H1 (cell line): ENCODE measurements around the gene COQ2. TPM values are rescaled to one million over a fixed set of nuclear protein-coding genes. Genes with fewer than 3 reads are reported as not detected.

Experiments
- CTCF ChIA-PET: fragments of 300-600 bp; sonication (Branson Sonifier 250); formaldehyde crosslinking; loops from one replicate; lab custom pipeline; 2021; ENCODE audit not compliant: partially characterized antibody; lab: Charles Lee
- POLR2A ChIA-PET: fragments of 300-600 bp; sonication (Branson Sonifier 250); formaldehyde crosslinking; loops from one replicate; lab custom pipeline; 2021; ENCODE audit warnings: inconsistent platforms; ENCODE audit not compliant: partially characterized antibody; lab: Charles Lee
- DNase-seq, 2 experiments: peaks; one replicate each; pipeline versions ENCODE4 v3.0.0 to v3.0.0-alpha.2; 2010 to 2022; ENCODE audit warnings: low spot score in 2 of 2, low read depth in 1 of 2, mixed read lengths in 1 of 2
- FAIRE-seq: peaks from 2 replicates; lab custom pipeline; 2011; peaks lifted over from hg19 to GRCh38; lab: Jason Lieb, UNC
- H2AFZ ChIP-seq: 2 replicates; pipeline ENCODE4 v1.8.1; 2012; ENCODE audit warnings: low read length, inconsistent platforms
- H2AK5ac ChIP-seq: 2 replicates; pipeline ENCODE4 v1.6.1; 2013; ENCODE audit warnings: low read depth, low read length
- H2BK120ac ChIP-seq: replicated peaks from 2 replicates; pipeline ENCODE3; 2013; ENCODE audit warnings: low read depth, low read length, inconsistent platforms
- H2BK12ac ChIP-seq: 2 replicates; pipeline ENCODE4 v1.6.1; 2013; ENCODE audit warnings: low read depth, low read length
- H2BK15ac ChIP-seq: 2 replicates; pipeline ENCODE4 v1.6.1; 2013; ENCODE audit warnings: low read length
- H2BK20ac ChIP-seq: 2 replicates; pipeline ENCODE4 v1.6.1; 2013; ENCODE audit warnings: low read length
- H2BK5ac ChIP-seq: 2 replicates; pipeline ENCODE4 v1.6.1; 2013; ENCODE audit warnings: low read depth, low read length
- H3K14ac ChIP-seq: 2 replicates; pipeline ENCODE4 v1.6.1; 2013; ENCODE audit warnings: inconsistent platforms; ENCODE audit not compliant: insufficient read length
- H3K18ac ChIP-seq: 2 replicates; pipeline ENCODE4 v1.6.1; 2013; ENCODE audit warnings: low read length; ENCODE audit errors: extremely low read depth
- H3K23ac ChIP-seq: 2 replicates; pipeline ENCODE4 v1.6.1; 2013; ENCODE audit warnings: inconsistent platforms; ENCODE audit not compliant: insufficient read length
- H3K23me2 ChIP-seq: 2 replicates; pipeline ENCODE4 v1.6.1; 2013; ENCODE audit warnings: low read depth, low read length
- H3K27ac ChIP-seq: 2 replicates; pipeline ENCODE4 v1.6.1; 2011; ENCODE audit warnings: low read depth, low read length, inconsistent platforms
- H3K27me3 ChIP-seq, 4 experiments: replicated peaks in 1 of 4; 1 replicate in 1 of 4; 2 replicates in 3 of 4; pipeline versions ENCODE4 v1.6.1 to v1.8.1; 2011 to 2013; ENCODE audit warnings: low read length in 3 of 4, mild to moderate bottlenecking in 3 of 4, inconsistent platforms in 2 of 4, mixed read lengths in 2 of 4, moderate library complexity in 1 of 4; ENCODE audit not compliant: control insufficient read depth in 3 of 4, insufficient read depth in 3 of 4; ENCODE audit errors: extremely low read depth in 1 of 4
- H3K36me3 ChIP-seq, 4 experiments: 2 replicates each; pipeline versions ENCODE4 v1.6.1 to v1.8.1; 2011 to 2013; ENCODE audit warnings: mild to moderate bottlenecking in 4 of 4, low read length in 3 of 4, moderate library complexity in 2 of 4, control low read depth in 1 of 4, inconsistent platforms in 1 of 4; ENCODE audit not compliant: insufficient read depth in 4 of 4, control insufficient read depth in 2 of 4
- H3K4ac ChIP-seq: replicated peaks from 2 replicates; pipeline ENCODE3; 2013; ENCODE audit warnings: low read length, low read depth, mixed read lengths, inconsistent platforms; ENCODE audit not compliant: insufficient read length
- H3K4me1 ChIP-seq, 4 experiments: replicated peaks in 1 of 4; 1 replicate in 1 of 4; 2 replicates in 3 of 4; pipeline versions ENCODE4 v1.6.1 to v1.8.1; 2011 to 2013; ENCODE audit warnings: low read length in 3 of 4, inconsistent platforms in 2 of 4, mixed read lengths in 1 of 4; ENCODE audit not compliant: insufficient read depth in 4 of 4, control insufficient read depth in 3 of 4
- H3K4me2 ChIP-seq, 2 experiments: 2 replicates each; pipeline versions ENCODE4 v1.6.1 to v1.8.1; 2011 to 2013; ENCODE audit warnings: low read depth in 2 of 2, low read length in 2 of 2, control low read depth in 1 of 2, inconsistent platforms in 1 of 2, mild to moderate bottlenecking in 1 of 2; ENCODE audit not compliant: insufficient read depth in 1 of 2
- H3K4me3 ChIP-seq, 4 experiments: fragments of 200-600, 300-600 bp in 1 of 4; sonication (generic), shearing (Covaris generic), sonication (Bioruptor Twin) in 1 of 4; 2 replicates each; pipeline versions ENCODE4 v1.5.1 to v1.8.1; 2011 to 2016; ENCODE audit warnings: low read length in 4 of 4, low read depth in 3 of 4, control low read depth in 2 of 4, inconsistent platforms in 2 of 4, mild to moderate bottlenecking in 2 of 4, mixed read lengths in 1 of 4, moderate library complexity in 1 of 4; ENCODE audit not compliant: insufficient read depth in 2 of 4; ENCODE audit errors: extremely low read depth in 1 of 4
- H3K56ac ChIP-seq: replicated peaks from 2 replicates; pipeline ENCODE3; 2013; ENCODE audit warnings: low read depth, mild to moderate bottlenecking, mixed read lengths, low read length, inconsistent platforms; ENCODE audit not compliant: insufficient read length
- H3K79me1 ChIP-seq: 2 replicates; pipeline ENCODE4 v1.6.1; 2013; ENCODE audit warnings: low read depth, low read length, control low read depth
- H3K79me2 ChIP-seq, 2 experiments: 2 replicates each; pipeline versions ENCODE4 v1.6.1 to v1.8.1; 2012 to 2013; ENCODE audit warnings: low read length in 2 of 2, mild to moderate bottlenecking in 2 of 2, inconsistent platforms in 1 of 2; ENCODE audit not compliant: insufficient read depth in 2 of 2, control insufficient read depth in 1 of 2
- H3K9ac ChIP-seq, 4 experiments: replicated peaks in 1 of 4; 1 replicate in 1 of 4; 2 replicates in 3 of 4; pipeline versions ENCODE4 v1.6.1 to v1.8.1; 2011 to 2013; ENCODE audit warnings: low read depth in 3 of 4, low read length in 3 of 4, control low read depth in 2 of 4, mild to moderate bottlenecking in 2 of 4, moderate library complexity in 2 of 4, inconsistent platforms in 1 of 4; ENCODE audit errors: extremely low read depth in 1 of 4
- H3K9me3 ChIP-seq, 2 experiments: 2 replicates each; pipeline versions ENCODE4 v1.6.1 to v1.8.1; 2012 to 2013; ENCODE audit warnings: mild to moderate bottlenecking in 2 of 2, moderate library complexity in 2 of 2, control low read depth in 1 of 2, inconsistent platforms in 1 of 2, low read depth in 1 of 2, low read length in 1 of 2, mixed read lengths in 1 of 2; ENCODE audit not compliant: insufficient read depth in 2 of 2
- H4K20me1 ChIP-seq, 2 experiments: replicated peaks in 1 of 2; 2 replicates each; pipeline versions ENCODE3 to v1.8.1; 2011 to 2013; ENCODE audit warnings: inconsistent platforms in 2 of 2, low read length in 2 of 2, mild to moderate bottlenecking in 1 of 2; ENCODE audit not compliant: insufficient read depth in 2 of 2, control insufficient read depth in 1 of 2
- H4K5ac ChIP-seq: 2 replicates; pipeline ENCODE4 v1.6.1; 2013; ENCODE audit warnings: low read length, low read depth, mixed read lengths, inconsistent platforms; ENCODE audit not compliant: insufficient read length
- H4K8ac ChIP-seq: 2 replicates; pipeline ENCODE4 v1.8.0; 2013; ENCODE audit warnings: mild to moderate bottlenecking, moderate library complexity, low read length, inconsistent platforms; ENCODE audit not compliant: insufficient read depth; ENCODE audit errors: extremely low read depth
- H4K91ac ChIP-seq: replicated peaks from 2 replicates; pipeline ENCODE3; 2013; ENCODE audit warnings: low read length, mixed read lengths, inconsistent platforms; ENCODE audit not compliant: insufficient read length
- BACH1 ChIP-seq: IDR thresholded peaks from 2 replicates; pipeline ENCODE4 v1.6.1; 2012; ENCODE audit warnings: low read length, improper control_type of control experiment
- BCL11A ChIP-seq, 2 experiments: IDR thresholded peaks; one replicate each; pipeline ENCODE4 v1.6.1; 2011; ENCODE audit warnings: low read depth in 2 of 2, low read length in 2 of 2, mild to moderate bottlenecking in 2 of 2
- BRCA1 ChIP-seq: IDR thresholded peaks from 2 replicates; pipeline ENCODE4 v1.6.1; 2012; ENCODE audit warnings: low read depth, low read length, improper control_type of control experiment
- CBX8 ChIP-seq: fragments of 300-800, 300-1000 bp; sonication (generic); IDR thresholded peaks from 2 replicates; pipeline ENCODE4 v1.7.1; 2016; ENCODE audit warnings: low read depth, low read length, borderline replicate concordance
- CHD1 ChIP-seq: IDR thresholded peaks from 2 replicates; pipeline ENCODE4 v1.6.1; 2012; ENCODE audit warnings: low read depth, low read length, improper control_type of control experiment
- CTBP2 ChIP-seq: IDR thresholded peaks from 2 replicates; pipeline ENCODE4 v1.7.0; 2011; ENCODE audit warnings: borderline replicate concordance, mild to moderate bottlenecking, moderate library complexity, mixed read lengths, low read length; ENCODE audit not compliant: insufficient read depth, insufficient read length
- GTF2F1 ChIP-seq: IDR thresholded peaks from 2 replicates; pipeline ENCODE4 v1.6.1; 2012; ENCODE audit warnings: low read depth, low read length, improper control_type of control experiment, borderline replicate concordance
- HDAC6 ChIP-seq: IDR thresholded peaks from one replicate; pipeline ENCODE4 v1.7.1; 2012; ENCODE audit warnings: low read depth, mild to moderate bottlenecking, inconsistent platforms, low read length, moderate library complexity
- KDM1A ChIP-seq: fragments of 200-600, 300-600 bp; sonication (generic); IDR thresholded peaks from 2 replicates; pipeline ENCODE4 v1.7.1; 2016; ENCODE audit warnings: mild to moderate bottlenecking, low read length, borderline replicate concordance
- POU5F1 ChIP-seq: IDR thresholded peaks from 2 replicates; pipeline ENCODE4 v1.6.1; 2011; ENCODE audit warnings: low read depth, mild to moderate bottlenecking, low read length, moderate library complexity
- SIN3A ChIP-seq, 2 experiments: IDR thresholded peaks in 1 of 2; conservative IDR thresholded peaks in 1 of 2; 2 replicates each; pipeline ENCODE4 v1.6.1; 2011 to 2012; ENCODE audit warnings: low read length in 2 of 2, improper control_type of control experiment in 1 of 2, low read depth in 1 of 2, mild to moderate bottlenecking in 1 of 2
- SP1 ChIP-seq: IDR thresholded peaks from 2 replicates; pipeline ENCODE4 v1.6.1; 2011; ENCODE audit warnings: low read depth, low read length
- TBP ChIP-seq: IDR thresholded peaks from 2 replicates; pipeline ENCODE4 v1.6.1; 2011; ENCODE audit warnings: low read depth, low read length, improper control_type of control experiment
- YY1 ChIP-seq: IDR thresholded peaks from 2 replicates; pipeline ENCODE4 v1.6.1; 2011; ENCODE audit warnings: low read depth, mild to moderate bottlenecking, low read length
- ZNF274 ChIP-seq: IDR thresholded peaks from 2 replicates; pipeline ENCODE4 v1.7.0; 2012; ENCODE audit warnings: low read length, borderline replicate concordance; ENCODE audit errors: extremely low read depth
- WGBS, 2 experiments: shearing (Covaris generic) in 1 of 2; methylation state at CpG; one replicate each; pipeline versions ENCODE4 v1.1.6 to v1.1.7; 2013 to 2015; ENCODE audit warnings: low lambda C conversion rate in 2 of 2, mixed read lengths in 2 of 2, inconsistent platforms in 1 of 2, low coverage in 1 of 2, missing lambda C conversion rate in 1 of 2; ENCODE audit not compliant: insufficient replicate concordance in 2 of 2, insufficient coverage in 1 of 2, insufficient read length in 1 of 2; ENCODE audit errors: extremely low coverage in 1 of 2, missing lambda C conversion rate in 1 of 2; 5-methylcytosine and 5-hydroxymethylcytosine counted together
- polyA plus RNA-seq, 7 experiments: library from polyadenylated mRNA; depleted of rRNA in 3 of 7; stranded (reverse) in 5 of 7; unstranded in 2 of 7; fragments of >200 nt in 5 of 7; fragments of 200-250 nt in 2 of 7; gene quantifications; 1 replicate in 5 of 7; 2 replicates in 1 of 7; 4 replicates in 1 of 7; pipeline versions ENCODE4 v1.2.1 to v1.2.3, GENCODE V29; 2011 to 2013; ENCODE audit warnings: missing spikeins in 2 of 7, mixed read lengths in 2 of 7
- total RNA-seq: library from RNA; stranded (reverse); fragmentation: NEBNext Ultra II Directional; extraction: Animal tissue kit (Norgen Biotek cat#: 25700); gene quantifications from 2 replicates; pipeline ENCODE4 v1.2.1, GENCODE V29; 2021

The COQ2 gene
- total and polyA plus RNA-seq, 2 of the 8 experiments (the other 6 are each of a cell fraction or from before 2014, with no cell fraction given): 21.5 to 22.9 TPM

DNA sequence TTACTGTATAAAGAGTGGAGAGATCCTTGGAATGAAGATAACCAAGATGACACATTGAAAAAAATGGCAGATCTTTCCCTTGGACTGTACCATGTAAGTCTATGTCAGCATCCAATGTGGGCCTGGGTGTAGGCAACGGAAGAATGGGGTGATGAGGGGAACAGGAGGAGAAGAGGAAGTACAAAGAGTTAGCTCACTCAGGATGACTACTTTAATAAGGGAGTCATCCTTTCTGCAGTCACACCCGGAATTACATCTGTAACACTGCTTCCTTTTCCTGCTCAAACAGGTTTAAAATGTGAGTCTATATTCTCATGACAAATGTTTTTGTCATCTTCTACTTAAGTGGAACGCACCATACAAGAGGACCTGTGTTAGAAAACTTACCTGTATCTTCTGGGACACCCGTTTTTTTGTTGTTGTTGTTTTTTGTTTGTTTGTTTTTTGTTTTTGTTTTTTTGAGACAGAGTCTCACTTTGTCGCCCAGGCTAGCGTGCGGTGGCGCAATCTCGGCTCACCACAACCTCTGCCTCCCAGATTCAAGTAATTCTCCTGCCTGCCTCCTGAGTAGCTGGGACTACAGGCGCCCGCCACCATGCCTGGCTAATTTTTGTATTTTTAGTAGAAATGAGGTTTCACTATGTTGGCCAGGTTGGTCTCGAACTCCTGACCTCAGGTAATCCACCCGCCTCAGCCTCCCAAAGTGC is 32.0 kb upstream of the COQ2 start:
- ChIA-PET POLR2A (no interaction called here), CTCF (no interaction called here)
- Histone ChIP-seq H2BK12ac (no peak overlapping the region), H2AFZ (no peak overlapping the region), H3K4me2 (no peak overlapping the region), H3K4ac (no peak overlapping the region), H2BK20ac (no peak overlapping the region), H4K91ac (no peak overlapping the region), H3K79me2 (no peaks in the 10 kb centered on the region), H3K23ac (no peak overlapping the region), H3K9ac (no peak overlapping the region), H3K18ac (no peak overlapping the region), H3K79me1 (no peaks in the 10 kb centered on the region), H3K56ac (no peak overlapping the region), H3K27ac (no peak overlapping the region), H3K27me3 (no peaks in the 10 kb centered on the region), H3K4me3 (no peak overlapping the region), H3K36me3 (no peaks in the 10 kb centered on the region), H3K4me1 (no peaks in the 10 kb centered on the region), H2AK5ac (no peak overlapping the region), H4K20me1 (no peaks in the 10 kb centered on the region), H4K8ac (no peak overlapping the region), H3K23me2 (no peaks in the 10 kb centered on the region), H2BK5ac (no peak overlapping the region), H4K5ac (no peak overlapping the region), H2BK120ac (no peak overlapping the region), H2BK15ac (no peak overlapping the region), H3K9me3 (no peaks in the 10 kb centered on the region), H3K14ac (no peak overlapping the region)
- 94% methylated on average over 13 of the region's 13 CpGs; no CpG with 5 or more reads in 1 of the 2 experiments for WGBS, 2 experiments
- DNase-seq (no peak), FAIRE-seq (no peak)
- TF ChIP-seq SIN3A (conservative IDR thresholded peaks at IDR 0.05 in 1 of 2, IDR thresholded peaks at IDR 0.05 in 1 of 2; ENCODE audit: low read depth in 1 of 2, low read length in 2 of 2): no peak
- TF ChIP-seq CHD1: no peak
- TF ChIP-seq YY1: no peak
- TF ChIP-seq BRCA1: no peak
- TF ChIP-seq TBP: no peak
- no peak for TF ChIP-seq CBX8
- no peak for TF ChIP-seq BCL11A (IDR thresholded peaks at IDR 0.05; ENCODE audit: low read depth in 2 of 2, low read length in 2 of 2)
- no peak for TF ChIP-seq CTBP2
- TF ChIP-seq HDAC6: no peak
- TF ChIP-seq BACH1: no peak
- TF ChIP-seq SP1: no peak
- TF ChIP-seq ZNF274: no peak
- no peak for TF ChIP-seq KDM1A
- no peak for TF ChIP-seq POU5F1
- TF ChIP-seq GTF2F1: no peak
